Measurements from ENCODE around the gene MAP2K6.

The MAP2K6 gene

GRCh38 chr17:69444023-69444422 lies 29.5 kb downstream of the MAP2K6 start:
- no peak overlapping the region for H3K27ac ChIP-seq
- no peak for DNase-seq (ENCODE audit: low spot score)
- no peak overlapping the region for H3K4me3 ChIP-seq
- no peak for TF ChIP-seq CTCF (IDR thresholded peaks at IDR 0.05)

- Histone ChIP-seq H3K4me3 (no peak overlapping the region), H3K27ac (no peak overlapping the region)
- no peak for TF ChIP-seq CTCF (IDR thresholded peaks at IDR 0.05)
- no peak for DNase-seq (ENCODE audit: low spot score)
Observed at GRCh38 chr17:69445132-69445531, 30.6 kb downstream of the MAP2K6 start.

- Histone ChIP-seq H3K27ac (no peak overlapping the region), H3K4me3 (no peak overlapping the region)
- DNase-seq (ENCODE audit: low spot score) = no peak
- TF ChIP-seq CTCF (IDR thresholded peaks at IDR 0.05) = no peak
Observed at GRCh38 chr17:69447726-69448125, 33.2 kb downstream of the MAP2K6 start.

- no peak overlapping the region for H3K4me3 ChIP-seq
- no peak overlapping the region for H3K27ac ChIP-seq
- DNase-seq (ENCODE audit: low spot score) = no peak
- TF ChIP-seq CTCF (IDR thresholded peaks at IDR 0.05) = no peak
Observed at GRCh38 chr17:69448431-69449102, 34.1 kb downstream of the MAP2K6 start.

- Histone ChIP-seq H3K27ac (no peak overlapping the region), H3K4me3 (no peak overlapping the region)
- no peak for TF ChIP-seq CTCF (IDR thresholded peaks at IDR 0.05)
- DNase-seq (ENCODE audit: low spot score) = no peak
Observed at GRCh38 chr17:69450131-69450530, 35.6 kb downstream of the MAP2K6 start.

- H3K27ac ChIP-seq = no peak overlapping the region
- DNase-seq (ENCODE audit: low spot score) = no peak
- TF ChIP-seq CTCF (IDR thresholded peaks at IDR 0.05) = no peak
- no peak overlapping the region for H3K4me3 ChIP-seq
Observed at GRCh38 chr17:69450918-69451317, 36.4 kb downstream of the MAP2K6 start.
